K562 (cell line): Measurements from ENCODE around the gene XPR1. TPM values are rescaled to one million over a fixed set of nuclear protein-coding genes. Genes with fewer than 3 reads are reported as not detected.

ENCODE experiments used
- BACH1 ChIP-seq: fragments of 200-800 bp; sonication (Bioruptor generic); IDR thresholded peaks from 2 replicates; pipeline ENCODE4 v1.6.1; 2016; ENCODE audit warnings: missing genetic modification characterization, missing compliant biosample characterization
- CCNT2 ChIP-seq: IDR thresholded peaks from 2 replicates; pipeline ENCODE4 v1.6.1; 2011; ENCODE audit warnings: borderline replicate concordance, low read depth, mild to moderate bottlenecking, moderate library complexity, mixed read lengths, low read length; ENCODE audit not compliant: insufficient read length; ENCODE audit errors: extremely low read depth
- CEBPB ChIP-seq: fragments of 450-650 bp; IDR thresholded peaks from 2 replicates; pipeline ENCODE4 v1.6.1; 2016; ENCODE audit warnings: missing genetic modification characterization, missing compliant biosample characterization
- DPF2 ChIP-seq: fragments of 450-650 bp; IDR thresholded peaks from 2 replicates; pipeline ENCODE4 v1.6.1; 2016
- HDAC1 ChIP-seq, 2 experiments: fragments of 450-650 bp; IDR thresholded peaks; 2 replicates each; pipeline ENCODE4 v1.6.1; 2016 to 2017; ENCODE audit warnings: inconsistent platforms in 1 of 2, mild to moderate bottlenecking in 1 of 2, moderate library complexity in 1 of 2
- HDAC8 ChIP-seq: fragments of 450-650 bp; IDR thresholded peaks from 2 replicates; pipeline ENCODE4 v1.6.1; 2016; ENCODE audit warnings: mild to moderate bottlenecking, missing genetic modification characterization, moderate library complexity, missing compliant biosample characterization
- HMGN3 ChIP-seq: IDR thresholded peaks from 2 replicates; pipeline ENCODE4 v1.6.1; 2011; ENCODE audit warnings: borderline replicate concordance, low read depth, mild to moderate bottlenecking, mixed read lengths, low read length; ENCODE audit not compliant: insufficient read length; ENCODE audit errors: extremely low read depth
- HOXB6 ChIP-seq: fragments of 250-450 bp; sonication (Bioruptor Pico); IDR thresholded peaks from 2 replicates; pipeline ENCODE4 v1.5.1; 2022; ENCODE audit warnings: mild to moderate bottlenecking, borderline replicate concordance
- MTA3 ChIP-seq: fragments of 450-650 bp; formaldehyde crosslinking; IDR thresholded peaks from 2 replicates; pipeline ENCODE4 v1.6.1; 2017; ENCODE audit warnings: mild to moderate bottlenecking, borderline replicate concordance
- NRF1 ChIP-seq, 2 experiments: fragments of 450-650 bp; IDR thresholded peaks in 1 of 2; conservative IDR thresholded peaks in 1 of 2; 2 replicates each; pipeline ENCODE4 v1.6.1; 2014; ENCODE audit warnings: mild to moderate bottlenecking in 2 of 2
- NUFIP1 ChIP-seq: fragments of 450-650 bp; IDR thresholded peaks from 2 replicates; pipeline ENCODE4 v1.6.1; 2018; ENCODE audit not compliant: partially characterized antibody
- PHB2 ChIP-seq: fragments of 450-650 bp; IDR thresholded peaks from 2 replicates; pipeline ENCODE4 v1.6.1; 2017; ENCODE audit warnings: low read depth
- SMARCB1 ChIP-seq: IDR thresholded peaks from 2 replicates; pipeline ENCODE4 v1.6.1; 2011; ENCODE audit warnings: improper control_type of control experiment, low read depth; ENCODE audit not compliant: insufficient read length
- SOX6 ChIP-seq: fragments of 450-650 bp; IDR thresholded peaks from 2 replicates; pipeline ENCODE4 v1.6.1; 2014; ENCODE audit warnings: mild to moderate bottlenecking
- TAF1 ChIP-seq: IDR thresholded peaks from 2 replicates; pipeline ENCODE4 v1.6.1; 2011; ENCODE audit warnings: mild to moderate bottlenecking, low read length, moderate library complexity; ENCODE audit not compliant: insufficient read depth, control insufficient read depth, severe bottlenecking; ENCODE audit errors: extremely low read depth
- TEAD4 ChIP-seq, 2 experiments: sonication (generic) in 1 of 2; formaldehyde crosslinking in 1 of 2; IDR thresholded peaks; 2 replicates each; pipeline versions ENCODE4 v1.6.1 to v1.8.0; 2012 to 2022; ENCODE audit warnings: borderline replicate concordance in 1 of 2, inconsistent platforms in 1 of 2, low read length in 1 of 2, mild to moderate bottlenecking in 1 of 2, missing genetic modification reagents in 1 of 2
- ZNF316 ChIP-seq: fragments of 450-650 bp; IDR thresholded peaks from 2 replicates; pipeline ENCODE4 v1.6.1; 2016
- ZNF384 ChIP-seq: IDR thresholded peaks from 2 replicates; pipeline ENCODE4 v1.6.1; 2012; ENCODE audit warnings: low read depth, low read length, improper control_type of control experiment
- ZNF408 ChIP-seq: fragments of 250-450 bp; sonication (Bioruptor Pico); IDR thresholded peaks from 2 replicates; pipeline ENCODE4 v1.4.0; 2020; ENCODE audit warnings: low read depth, mild to moderate bottlenecking, moderate library complexity
- polyA plus RNA-seq, 8 experiments: library from polyadenylated mRNA; depleted of rRNA in 4 of 8; stranded (reverse) in 5 of 8; unstranded in 3 of 8; fragments of >200 nt; fragmentation: Nextera tagmentation in 2 of 8; fragmentation: Illumina TruSeq in 1 of 8; extraction: Ambion mirVana in 2 of 8; extraction: Trizol in 1 of 8; gene quantifications; 2 replicates each; pipeline versions ENCODE4 v1.2.1 to v1.2.3, GENCODE V29; 2011 to 2014; ENCODE audit warnings: inconsistent platforms in 1 of 8, missing spikeins in 1 of 8
- total RNA-seq, 7 experiments: library from RNA; depleted of rRNA in 6 of 7; stranded (reverse); fragments of >200 nt in 6 of 7; fragmentation: Illumina TruSeq in 2 of 7; extraction: Trizol in 2 of 7; gene quantifications; 2 replicates each; pipeline versions ENCODE4 v1.2.1 to v1.2.3, GENCODE V29; 2011 to 2021; ENCODE audit warnings: low replicate concordance in 1 of 7
- TF ChIP-seq, protein P1 (sequence below): sonication (generic); formaldehyde crosslinking; IDR thresholded peaks from 2 replicates; pipeline ENCODE4 v1.8.1; 2023; ENCODE audit warnings: mild to moderate bottlenecking, missing genetic modification reagents
- TF ChIP-seq, protein P2 (sequence below): sonication (generic); IDR thresholded peaks from 2 replicates; pipeline ENCODE4 v1.6.1; 2016
- TF ChIP-seq, protein P3 (sequence below), 2 experiments: fragments of 450-650 bp; conservative IDR thresholded peaks; 2 replicates each; pipeline ENCODE4 v1.6.1; 2017; ENCODE audit warnings: mild to moderate bottlenecking in 2 of 2, moderate library complexity in 2 of 2
- TF ChIP-seq, protein P4 (sequence below): sonication (generic); formaldehyde crosslinking; IDR thresholded peaks from 2 replicates; pipeline ENCODE4 v1.8.0; 2022; ENCODE audit warnings: mild to moderate bottlenecking, low read depth, missing genetic modification reagents

Gene XPR1
- total and polyA plus RNA-seq, 9 of the 15 experiments (the other 6 are each of a cell fraction or from before 2014, with no cell fraction given), result 3.0 to 66.2 (median 38.6) TPM

DNA sequence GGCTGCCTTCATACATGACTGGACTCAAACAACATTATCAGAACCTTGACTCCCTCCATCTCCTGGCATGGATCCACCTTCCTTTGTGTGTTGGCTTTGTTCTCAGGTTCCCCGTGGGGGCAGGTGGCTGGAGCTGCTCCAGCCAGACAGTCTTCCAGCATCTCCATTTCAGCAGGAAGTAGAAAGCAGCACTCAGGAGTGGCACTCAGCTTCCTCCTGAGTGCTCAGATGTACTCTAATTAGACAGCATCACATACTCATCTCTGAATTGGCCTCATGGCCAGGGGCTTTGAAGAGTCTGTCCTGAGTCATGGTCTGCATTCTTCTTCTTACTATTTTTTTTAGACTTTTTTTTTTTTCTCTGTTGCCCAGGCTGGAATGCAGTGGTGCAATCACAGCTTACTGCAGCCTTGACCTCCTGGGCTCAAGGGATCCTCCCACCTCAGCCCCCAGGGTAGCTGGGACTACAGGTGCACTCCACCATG lies 45.1 kb upstream of the XPR1 start (continued):
- TF ChIP-seq, protein P1, sequence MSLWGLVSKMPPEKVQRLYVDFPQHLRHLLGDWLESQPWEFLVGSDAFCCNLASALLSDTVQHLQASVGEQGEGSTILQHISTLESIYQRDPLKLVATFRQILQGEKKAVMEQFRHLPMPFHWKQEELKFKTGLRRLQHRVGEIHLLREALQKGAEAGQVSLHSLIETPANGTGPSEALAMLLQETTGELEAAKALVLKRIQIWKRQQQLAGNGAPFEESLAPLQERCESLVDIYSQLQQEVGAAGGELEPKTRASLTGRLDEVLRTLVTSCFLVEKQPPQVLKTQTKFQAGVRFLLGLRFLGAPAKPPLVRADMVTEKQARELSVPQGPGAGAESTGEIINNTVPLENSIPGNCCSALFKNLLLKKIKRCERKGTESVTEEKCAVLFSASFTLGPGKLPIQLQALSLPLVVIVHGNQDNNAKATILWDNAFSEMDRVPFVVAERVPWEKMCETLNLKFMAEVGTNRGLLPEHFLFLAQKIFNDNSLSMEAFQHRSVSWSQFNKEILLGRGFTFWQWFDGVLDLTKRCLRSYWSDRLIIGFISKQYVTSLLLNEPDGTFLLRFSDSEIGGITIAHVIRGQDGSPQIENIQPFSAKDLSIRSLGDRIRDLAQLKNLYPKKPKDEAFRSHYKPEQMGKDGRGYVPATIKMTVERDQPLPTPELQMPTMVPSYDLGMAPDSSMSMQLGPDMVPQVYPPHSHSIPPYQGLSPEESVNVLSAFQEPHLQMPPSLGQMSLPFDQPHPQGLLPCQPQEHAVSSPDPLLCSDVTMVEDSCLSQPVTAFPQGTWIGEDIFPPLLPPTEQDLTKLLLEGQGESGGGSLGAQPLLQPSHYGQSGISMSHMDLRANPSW (CRISPR knock-in tag), result no peak
- TF ChIP-seq, protein P2, sequence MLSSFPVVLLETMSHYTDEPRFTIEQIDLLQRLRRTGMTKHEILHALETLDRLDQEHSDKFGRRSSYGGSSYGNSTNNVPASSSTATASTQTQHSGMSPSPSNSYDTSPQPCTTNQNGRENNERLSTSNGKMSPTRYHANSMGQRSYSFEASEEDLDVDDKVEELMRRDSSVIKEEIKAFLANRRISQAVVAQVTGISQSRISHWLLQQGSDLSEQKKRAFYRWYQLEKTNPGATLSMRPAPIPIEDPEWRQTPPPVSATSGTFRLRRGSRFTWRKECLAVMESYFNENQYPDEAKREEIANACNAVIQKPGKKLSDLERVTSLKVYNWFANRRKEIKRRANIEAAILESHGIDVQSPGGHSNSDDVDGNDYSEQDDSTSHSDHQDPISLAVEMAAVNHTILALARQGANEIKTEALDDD, result no peak
- TF ChIP-seq NRF1 (conservative IDR thresholded peaks at IDR 0.05 in 1 of 2, IDR thresholded peaks at IDR 0.05 in 1 of 2) (0 out of 4 replicates have a peak, but pooled peaks have one; percentile 12 to 23), PHB2 (no peak), HDAC1 (IDR thresholded peaks at IDR 0.05) (no peak), NUFIP1 (no peak), HOXB6 (CRISPR knock-in tag) (no peak), TEAD4 (IDR thresholded peaks at IDR 0.05; ENCODE audit: low read length) (no peak), TEAD4 (CRISPR knock-in tag; IDR thresholded peaks at IDR 0.05; ENCODE audit: borderline replicate concordance) (no peak), CEBPB (tag) (0 out of 2 replicates have a peak, but pooled peaks have one; percentile 32), SOX6 (peak; percentile 80), ZNF316 (0 out of 2 replicates have a peak, but pooled peaks have one; percentile 4), ZNF384 (peak; percentile 82), MTA3 (no peak), TAF1 (no peak), CCNT2 (no peak), DPF2 (0 out of 2 replicates have a peak, but pooled peaks have one; percentile 13), ZNF408 (CRISPR knock-in tag) (no peak), HMGN3 (no peak), BACH1 (tag) (0 out of 2 replicates have a peak, but pooled peaks have one; percentile 7), SMARCB1 (no peak), HDAC8 (no peak)
- TF ChIP-seq, protein P3, sequence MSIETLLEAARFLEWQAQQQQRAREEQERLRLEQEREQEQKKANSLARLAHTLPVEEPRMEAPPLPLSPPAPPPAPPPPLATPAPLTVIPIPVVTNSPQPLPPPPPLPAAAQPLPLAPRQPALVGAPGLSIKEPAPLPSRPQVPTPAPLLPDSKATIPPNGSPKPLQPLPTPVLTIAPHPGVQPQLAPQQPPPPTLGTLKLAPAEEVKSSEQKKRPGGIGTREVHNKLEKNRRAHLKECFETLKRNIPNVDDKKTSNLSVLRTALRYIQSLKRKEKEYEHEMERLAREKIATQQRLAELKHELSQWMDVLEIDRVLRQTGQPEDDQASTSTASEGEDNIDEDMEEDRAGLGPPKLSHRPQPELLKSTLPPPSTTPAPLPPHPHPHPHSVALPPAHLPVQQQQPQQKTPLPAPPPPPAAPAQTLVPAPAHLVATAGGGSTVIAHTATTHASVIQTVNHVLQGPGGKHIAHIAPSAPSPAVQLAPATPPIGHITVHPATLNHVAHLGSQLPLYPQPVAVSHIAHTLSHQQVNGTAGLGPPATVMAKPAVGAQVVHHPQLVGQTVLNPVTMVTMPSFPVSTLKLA (conservative IDR thresholded peaks at IDR 0.05), result no peak
- TF ChIP-seq, protein P4, sequence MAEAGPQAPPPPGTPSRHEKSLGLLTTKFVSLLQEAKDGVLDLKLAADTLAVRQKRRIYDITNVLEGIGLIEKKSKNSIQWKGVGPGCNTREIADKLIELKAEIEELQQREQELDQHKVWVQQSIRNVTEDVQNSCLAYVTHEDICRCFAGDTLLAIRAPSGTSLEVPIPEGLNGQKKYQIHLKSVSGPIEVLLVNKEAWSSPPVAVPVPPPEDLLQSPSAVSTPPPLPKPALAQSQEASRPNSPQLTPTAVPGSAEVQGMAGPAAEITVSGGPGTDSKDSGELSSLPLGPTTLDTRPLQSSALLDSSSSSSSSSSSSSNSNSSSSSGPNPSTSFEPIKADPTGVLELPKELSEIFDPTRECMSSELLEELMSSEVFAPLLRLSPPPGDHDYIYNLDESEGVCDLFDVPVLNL, result no peak
